ENCODE data around the gene PDE4B.
A peak's percentile ranks its signal among the peaks of the same experiment; 100 is the strongest.

PDE4B gene

DNA sequence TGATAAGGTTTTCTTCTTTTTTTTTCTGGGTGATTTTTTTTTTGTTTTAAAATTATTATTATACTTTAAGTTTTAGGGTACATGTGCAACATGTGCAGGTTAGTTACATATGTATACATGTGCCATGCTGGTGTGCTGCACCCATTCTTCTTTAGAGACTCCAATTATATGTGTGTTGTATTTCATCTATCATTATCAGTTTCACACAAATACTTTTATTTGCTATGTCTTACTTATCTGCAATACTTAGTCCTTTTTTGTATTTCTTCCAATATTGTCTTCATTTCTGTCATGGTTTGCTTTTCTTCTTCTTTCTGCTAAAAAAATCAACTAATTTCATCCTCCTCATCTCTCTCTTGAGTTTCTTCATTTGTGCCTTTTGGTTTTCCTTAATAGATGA is 3.9 kb upstream of the PDE4B start:
- DNase-seq (ENCODE audit: low read depth): no peak
- no peak overlapping the region for H3K4me3 ChIP-seq (replicated peaks; ENCODE audit: low read depth, low read length)
- TF ChIP-seq, protein P1, sequence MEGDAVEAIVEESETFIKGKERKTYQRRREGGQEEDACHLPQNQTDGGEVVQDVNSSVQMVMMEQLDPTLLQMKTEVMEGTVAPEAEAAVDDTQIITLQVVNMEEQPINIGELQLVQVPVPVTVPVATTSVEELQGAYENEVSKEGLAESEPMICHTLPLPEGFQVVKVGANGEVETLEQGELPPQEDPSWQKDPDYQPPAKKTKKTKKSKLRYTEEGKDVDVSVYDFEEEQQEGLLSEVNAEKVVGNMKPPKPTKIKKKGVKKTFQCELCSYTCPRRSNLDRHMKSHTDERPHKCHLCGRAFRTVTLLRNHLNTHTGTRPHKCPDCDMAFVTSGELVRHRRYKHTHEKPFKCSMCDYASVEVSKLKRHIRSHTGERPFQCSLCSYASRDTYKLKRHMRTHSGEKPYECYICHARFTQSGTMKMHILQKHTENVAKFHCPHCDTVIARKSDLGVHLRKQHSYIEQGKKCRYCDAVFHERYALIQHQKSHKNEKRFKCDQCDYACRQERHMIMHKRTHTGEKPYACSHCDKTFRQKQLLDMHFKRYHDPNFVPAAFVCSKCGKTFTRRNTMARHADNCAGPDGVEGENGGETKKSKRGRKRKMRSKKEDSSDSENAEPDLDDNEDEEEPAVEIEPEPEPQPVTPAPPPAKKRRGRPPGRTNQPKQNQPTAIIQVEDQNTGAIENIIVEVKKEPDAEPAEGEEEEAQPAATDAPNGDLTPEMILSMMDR (IDR thresholded peaks at IDR 0.05; ENCODE audit: low read length, missing control alignments): no peak

DNA sequence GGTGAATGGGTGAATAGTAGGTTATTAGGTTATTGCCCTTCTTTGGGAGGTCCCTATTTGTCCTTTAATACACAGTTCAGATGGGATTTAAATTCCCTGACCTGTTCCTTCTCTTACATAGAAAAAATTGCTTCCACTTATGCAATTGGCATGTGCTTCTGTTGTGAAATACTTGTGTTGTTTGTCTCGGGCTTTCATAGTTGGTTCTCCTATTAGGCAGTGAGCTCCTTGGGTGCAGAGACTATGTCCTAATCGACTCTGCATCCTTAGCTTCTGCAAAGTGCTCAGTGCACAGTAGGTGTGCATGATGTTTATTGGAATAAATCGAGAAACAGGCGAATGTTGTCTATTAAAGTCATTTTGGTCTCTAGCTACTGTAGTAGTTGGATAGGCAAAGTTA is 1.3 kb upstream of the PDE4B start:
- TF ChIP-seq, protein P1 (IDR thresholded peaks at IDR 0.05; ENCODE audit: low read length, missing control alignments): no peak
- DNase-seq (ENCODE audit: low read depth): peak; percentile 55

DNA sequence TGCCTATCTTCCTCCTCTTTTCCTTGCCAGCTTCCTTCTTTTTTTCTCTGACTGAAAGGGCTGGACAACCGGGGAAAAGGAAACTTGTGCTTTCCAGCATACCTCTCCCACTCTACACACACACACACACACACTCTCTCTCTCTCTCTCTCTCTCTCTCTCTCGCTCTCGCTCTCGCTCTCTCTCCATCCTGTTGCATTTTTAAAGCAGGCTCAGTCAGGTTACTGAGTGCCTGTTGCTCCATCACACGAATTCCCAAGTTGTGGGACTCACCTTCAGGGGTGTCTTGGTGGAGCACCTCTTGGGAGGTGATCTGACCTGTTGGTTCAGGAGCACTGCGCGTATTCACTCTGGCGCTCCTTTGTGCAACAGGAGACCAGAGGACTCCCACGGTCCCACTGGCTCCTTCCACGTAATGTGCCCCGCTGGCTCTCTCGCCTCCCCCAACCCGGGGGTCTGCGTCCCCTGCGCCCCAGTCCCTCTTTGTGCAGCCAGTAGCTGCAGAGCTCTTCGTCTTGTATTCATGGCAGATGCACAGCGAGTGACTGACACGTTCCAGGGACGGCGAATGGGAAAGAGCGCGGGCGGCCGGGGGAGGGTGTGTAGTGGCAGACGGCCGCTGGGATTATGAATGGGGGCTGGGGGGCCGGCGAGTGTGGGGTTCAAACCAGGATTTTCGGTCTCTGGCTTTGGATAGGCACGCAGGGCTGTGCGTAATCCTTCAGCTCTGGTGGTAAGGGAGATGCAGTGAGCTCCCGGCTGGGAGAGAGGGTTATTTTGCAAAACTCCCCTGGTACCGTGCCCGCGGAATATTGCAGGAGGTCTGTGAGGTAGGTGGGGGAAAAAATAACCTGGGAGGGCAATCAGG is 660 bp upstream of the PDE4B start:
- TF ChIP-seq, protein P1 (IDR thresholded peaks at IDR 0.05; ENCODE audit: low read length, missing control alignments): no peak
- H3K4me3 ChIP-seq (replicated peaks; ENCODE audit: low read depth, low read length): peak overlapping the region; percentile 35
- DNase-seq (ENCODE audit: low read depth): peak; percentile 17

More for the DNA sequence above, 1.3 kb upstream of the PDE4B start:
- no peak overlapping the region for H3K4me3 ChIP-seq (replicated peaks; ENCODE audit: low read depth, low read length)

GRCh38 chr1:65793359-65793732 is 651 bp downstream of the PDE4B start:
- TF ChIP-seq, protein P1 (IDR thresholded peaks at IDR 0.05; ENCODE audit: low read length, missing control alignments): no peak
- no peak for DNase-seq (ENCODE audit: low read depth)
- H3K4me3 ChIP-seq (replicated peaks; ENCODE audit: low read depth, low read length): peak overlapping the region; percentile 35

DNA sequence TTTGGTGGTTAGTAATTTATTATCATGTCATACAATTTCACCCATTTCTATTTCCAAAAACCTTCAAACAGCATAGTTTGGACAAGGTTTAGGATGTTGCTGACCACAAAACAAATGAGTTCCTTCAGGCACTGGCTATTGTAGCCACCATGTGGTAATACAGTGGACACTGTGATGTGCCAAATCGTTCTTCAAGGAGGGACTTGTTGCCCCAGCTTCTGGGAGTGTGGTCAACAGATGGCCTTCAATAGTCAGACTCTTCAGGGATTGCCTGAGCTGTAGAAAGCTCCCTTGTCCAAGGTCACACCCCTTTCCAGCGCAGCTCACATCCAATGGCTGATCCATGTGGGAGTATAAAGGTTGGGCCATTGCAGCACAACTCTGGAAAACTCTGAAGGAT is 2.6 kb downstream of the PDE4B start:
- TF ChIP-seq, protein P1 (IDR thresholded peaks at IDR 0.05; ENCODE audit: low read length, missing control alignments): no peak
- no peak for DNase-seq (ENCODE audit: low read depth)
- no peak overlapping the region for H3K4me3 ChIP-seq (replicated peaks; ENCODE audit: low read depth, low read length)

DNA sequence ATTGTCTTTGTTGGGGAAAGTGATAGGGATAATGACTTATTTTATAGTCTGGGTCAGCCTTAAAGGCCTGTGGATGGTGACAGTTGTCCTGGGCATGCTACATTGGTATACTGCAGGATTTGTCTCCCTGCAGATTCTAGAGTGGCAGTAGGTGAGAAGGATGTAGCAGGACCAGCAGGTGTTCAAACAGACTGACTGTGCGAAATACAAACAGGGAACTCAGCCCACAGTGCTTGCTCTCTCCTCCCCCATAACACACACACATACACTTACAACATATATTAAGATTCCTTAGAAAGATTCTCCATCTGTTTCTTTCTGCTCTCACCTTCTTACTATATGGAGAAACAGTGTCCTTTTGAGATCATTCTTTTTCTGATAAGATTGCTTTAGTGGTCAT is 6.9 kb downstream of the PDE4B start:
- no peak overlapping the region for H3K4me3 ChIP-seq (replicated peaks; ENCODE audit: low read depth, low read length)
- no peak for DNase-seq (ENCODE audit: low read depth)
- TF ChIP-seq, protein P1 (IDR thresholded peaks at IDR 0.05; ENCODE audit: low read length, missing control alignments): no peak

- TF ChIP-seq, protein P1 (IDR thresholded peaks at IDR 0.05; ENCODE audit: low read length, missing control alignments): no peak
- no peak overlapping the region for H3K4me3 ChIP-seq (replicated peaks; ENCODE audit: low read depth, low read length)
- DNase-seq (ENCODE audit: low read depth): no peak
Observed at GRCh38 chr1:65804584-65804983, 11.9 kb downstream of the PDE4B start.

Data from fibroblast of pulmonary artery (primary cell).